Naive B cell (primary cell): ENCODE measurements around the gene CELSR1. TPM values are rescaled to one million over a fixed set of nuclear protein-coding genes. Genes with fewer than 3 reads are reported as not detected.

ENCODE experiments used
- ATAC-seq, 2 donors: fragments of 150-1000 bp; cut with Tn5 transposase; 2 replicates each; pipeline ENCODE4 v1.10.0; 2021; ENCODE audit warnings: low read depth in 2 of 2, mild to moderate bottlenecking in 2 of 2, moderate library complexity in 2 of 2
- DNase-seq: peaks from one replicate; pipeline ENCODE4 v3.0.0; 2022
- H3K27ac Mint-ChIP-seq, 6 donors: one replicate each; pipeline ENCODE4 v1.8.0; 2020 to 2022; ENCODE audit warnings: mild to moderate bottlenecking in 6 of 6, mixed read lengths in 6 of 6, moderate library complexity in 5 of 6, inconsistent platforms in 2 of 6
- H3K27me3 Mint-ChIP-seq, 3 donors: one replicate each; pipeline ENCODE4 v1.8.0; 2021 to 2022; ENCODE audit warnings: mixed read lengths in 3 of 3, mild to moderate bottlenecking in 1 of 3
- H3K36me3 Mint-ChIP-seq, 2 donors: one replicate each; pipeline ENCODE4 v1.8.0; 2020 to 2022; ENCODE audit warnings: mixed read lengths in 2 of 2, inconsistent platforms in 1 of 2, mild to moderate bottlenecking in 1 of 2
- H3K4me1 Mint-ChIP-seq, 3 donors: one replicate each; pipeline ENCODE4 v1.8.0; 2020 to 2022; ENCODE audit warnings: mixed read lengths in 3 of 3, inconsistent platforms in 1 of 3, mild to moderate bottlenecking in 1 of 3, moderate library complexity in 1 of 3
- H3K4me3 Mint-ChIP-seq, 8 donors: one replicate each; pipeline ENCODE4 v1.8.0; 2020 to 2022; ENCODE audit warnings: mild to moderate bottlenecking in 8 of 8, mixed read lengths in 8 of 8, moderate library complexity in 8 of 8, inconsistent platforms in 2 of 8
- H3K9me3 Mint-ChIP-seq, 7 donors: one replicate each; pipeline ENCODE4 v1.8.0; 2020 to 2022; ENCODE audit warnings: mixed read lengths in 7 of 7, mild to moderate bottlenecking in 5 of 7, inconsistent platforms in 2 of 7, moderate library complexity in 1 of 7
- polyA plus RNA-seq, 6 donors: library from polyadenylated mRNA; unstranded; fragments of 300-500 nt; fragmentation: Illumina TruSeq; gene quantifications; one replicate each; pipeline ENCODE4 v1.2.3, GENCODE V29; 2021; ENCODE audit warnings: low read depth in 6 of 6

Gene CELSR1
- polyA plus RNA-seq, 6 donors from 2014 or later = 0.94 to 3.9 (median 2.1) TPM

GRCh38 chr22:46541536-46541935 lies 4.1 kb upstream of the CELSR1 start:
- Mint-ChIP-seq H3K36me3 (no peaks in the 10 kb centered on the region), H3K27me3 (peaks cover 31 to 63% (median 45%) of the 10 kb centered on the region in 3 donors), H3K27ac (no peak overlapping the region), H3K4me1 (peaks cover 0 to 12% (median 8%) of the 10 kb centered on the region in 3 donors), H3K9me3 (no peaks in the 10 kb centered on the region), H3K4me3 (no peak overlapping the region)
- no peak for ATAC-seq
- no peak for DNase-seq

- no peak overlapping the region for H3K27ac Mint-ChIP-seq
- peaks cover 31 to 59% (median 42%) of the 10 kb centered on the region in 3 donors for H3K27me3 Mint-ChIP-seq
- H3K4me1 Mint-ChIP-seq = peaks cover 0 to 12% (median 8%) of the 10 kb centered on the region in 3 donors
- H3K9me3 Mint-ChIP-seq = peaks cover 0 to 2% (median 0%) of the 10 kb centered on the region in 7 donors
- no peak for DNase-seq
- H3K4me3 Mint-ChIP-seq = no peak overlapping the region
- no peaks in the 10 kb centered on the region for H3K36me3 Mint-ChIP-seq
- no peak for ATAC-seq
These were observed 3.5 kb upstream of the CELSR1 start for GRCh38 chr22:46540874-46541273.

- peaks cover 0 to 12% (median 8%) of the 10 kb centered on the region in 3 donors for H3K4me1 Mint-ChIP-seq
- H3K27me3 Mint-ChIP-seq = peaks cover 31 to 75% (median 37%) of the 10 kb centered on the region in 3 donors
- H3K4me3 Mint-ChIP-seq = peak overlapping the region in 6 of 8 donors; percentile 14 to 76 (median 53)
- no peak for ATAC-seq
- H3K36me3 Mint-ChIP-seq = no peaks in the 10 kb centered on the region
- H3K9me3 Mint-ChIP-seq = peaks cover 0 to 2% (median 0%) of the 10 kb centered on the region in 7 donors
- no peak overlapping the region for H3K27ac Mint-ChIP-seq
- no peak for DNase-seq
These were observed 1.7 kb upstream of the CELSR1 start for GRCh38 chr22:46539169-46539568.

GRCh38 chr22:46538814-46539160 lies 1.4 kb upstream of the CELSR1 start:
- Mint-ChIP-seq H3K27ac (no peak overlapping the region), H3K27me3 (peaks cover 31 to 76% (median 37%) of the 10 kb centered on the region in 3 donors), H3K9me3 (peaks cover 0 to 2% (median 0%) of the 10 kb centered on the region in 7 donors), H3K36me3 (no peaks in the 10 kb centered on the region), H3K4me3 (peak overlapping the region; percentile 9 to 82 (median 54)), H3K4me1 (peaks cover 0 to 12% (median 8%) of the 10 kb centered on the region in 3 donors)
- DNase-seq (no peak), ATAC-seq (no peak)

GRCh38 chr22:46537946-46538813 lies 760 bp upstream of the CELSR1 start:
- no peak for DNase-seq
- Mint-ChIP-seq H3K27me3 (peaks cover 27 to 75% (median 34%) of the 10 kb centered on the region in 3 donors), H3K36me3 (no peaks in the 10 kb centered on the region), H3K9me3 (peaks cover 0 to 2% (median 0%) of the 10 kb centered on the region in 7 donors), H3K4me1 (peaks cover 0 to 12% (median 8%) of the 10 kb centered on the region in 3 donors), H3K27ac (peak overlapping the region in 3 of 6 donors; percentile 36 to 63 (median 52)), H3K4me3 (peak overlapping the region; percentile 23 to 82 (median 66))
- ATAC-seq = no peak

GRCh38 chr22:46536537-46537224 lies 739 bp downstream of the CELSR1 start:
- peaks cover 22 to 71% (median 26%) of the 10 kb centered on the region in 3 donors for H3K27me3 Mint-ChIP-seq
- ATAC-seq = peak in 1 of 2 donors; percentile 29

GRCh38 chr22:46535876-46536536 lies 1.4 kb downstream of the CELSR1 start:
- Mint-ChIP-seq H3K27ac (no peak overlapping the region), H3K27me3 (peaks cover 25 to 73% (median 27%) of the 10 kb centered on the region in 3 donors), H3K9me3 (peaks cover 0 to 2% (median 0%) of the 10 kb centered on the region in 7 donors), H3K36me3 (no peaks in the 10 kb centered on the region), H3K4me1 (peaks cover 0 to 12% (median 8%) of the 10 kb centered on the region in 3 donors), H3K4me3 (peak overlapping the region in 6 of 8 donors; percentile 12 to 59 (median 42))
- no peak for DNase-seq
- no peak for ATAC-seq

More at GRCh38 chr22:46536537-46537224, 739 bp downstream of the CELSR1 start:
- DNase-seq = no peak
- no peak overlapping the region for H3K27ac Mint-ChIP-seq
- H3K9me3 Mint-ChIP-seq = peaks cover 0 to 2% (median 0%) of the 10 kb centered on the region in 7 donors
- H3K36me3 Mint-ChIP-seq = no peaks in the 10 kb centered on the region
- H3K4me3 Mint-ChIP-seq = peak overlapping the region in 1 of 8 donors; percentile 46
- peaks cover 0 to 12% (median 8%) of the 10 kb centered on the region in 3 donors for H3K4me1 Mint-ChIP-seq

GRCh38 chr22:46534901-46535630 lies 2.4 kb downstream of the CELSR1 start:
- DNase-seq (no peak), ATAC-seq (no peak)
- H3K36me3 Mint-ChIP-seq = no peaks in the 10 kb centered on the region
- H3K9me3 Mint-ChIP-seq = peaks cover 0 to 2% (median 0%) of the 10 kb centered on the region in 7 donors
- peaks cover 19 to 65% (median 27%) of the 10 kb centered on the region in 3 donors for H3K27me3 Mint-ChIP-seq
- no peak overlapping the region for H3K27ac Mint-ChIP-seq
- peaks cover 0 to 12% (median 8%) of the 10 kb centered on the region in 3 donors for H3K4me1 Mint-ChIP-seq
- H3K4me3 Mint-ChIP-seq = peak overlapping the region in 7 of 8 donors; percentile 21 to 66 (median 49)

- Mint-ChIP-seq H3K27me3 (peaks cover 15 to 61% (median 21%) of the 10 kb centered on the region in 3 donors), H3K4me3 (peak overlapping the region in 1 of 8 donors; percentile 21), H3K9me3 (peaks cover 0 to 2% (median 0%) of the 10 kb centered on the region in 7 donors), H3K36me3 (no peaks in the 10 kb centered on the region), H3K27ac (no peak overlapping the region), H3K4me1 (peaks cover 0 to 12% (median 8%) of the 10 kb centered on the region in 3 donors)
- no peak for DNase-seq
- ATAC-seq = no peak
These were observed 3.1 kb downstream of the CELSR1 start for GRCh38 chr22:46534177-46534776.

- ATAC-seq (no peak), DNase-seq (no peak)
- Mint-ChIP-seq H3K9me3 (peaks cover 0 to 2% (median 0%) of the 10 kb centered on the region in 7 donors), H3K27ac (no peak overlapping the region), H3K4me3 (peak overlapping the region in 1 of 8 donors; percentile 57), H3K36me3 (no peaks in the 10 kb centered on the region), H3K27me3 (peaks cover 8 to 58% (median 14%) of the 10 kb centered on the region in 3 donors), H3K4me1 (peaks cover 0 to 2% (median 2%) of the 10 kb centered on the region in 3 donors)
These were observed 4.2 kb downstream of the CELSR1 start for GRCh38 chr22:46533070-46533833.

GRCh38 chr22:46532416-46532815 lies 5.0 kb downstream of the CELSR1 start:
- Mint-ChIP-seq H3K27ac (no peak overlapping the region), H3K4me3 (peak overlapping the region in 1 of 8 donors; percentile 53), H3K27me3 (peaks cover 9 to 63% (median 19%) of the 10 kb centered on the region in 3 donors), H3K9me3 (peaks cover 0 to 2% (median 0%) of the 10 kb centered on the region in 7 donors), H3K4me1 (no peaks in the 10 kb centered on the region), H3K36me3 (peaks cover 0 to 3% of the 10 kb centered on the region in 2 donors)
- DNase-seq = no peak
- ATAC-seq = no peak
